ENCODE results near the gene RRAS. TPM values are rescaled to one million over a fixed set of nuclear protein-coding genes. Genes with fewer than 3 reads are reported as not detected.

RRAS gene
- total and polyA plus RNA-seq, 5 donors = 76.7 to 153 (median 90.9) TPM

DNA sequence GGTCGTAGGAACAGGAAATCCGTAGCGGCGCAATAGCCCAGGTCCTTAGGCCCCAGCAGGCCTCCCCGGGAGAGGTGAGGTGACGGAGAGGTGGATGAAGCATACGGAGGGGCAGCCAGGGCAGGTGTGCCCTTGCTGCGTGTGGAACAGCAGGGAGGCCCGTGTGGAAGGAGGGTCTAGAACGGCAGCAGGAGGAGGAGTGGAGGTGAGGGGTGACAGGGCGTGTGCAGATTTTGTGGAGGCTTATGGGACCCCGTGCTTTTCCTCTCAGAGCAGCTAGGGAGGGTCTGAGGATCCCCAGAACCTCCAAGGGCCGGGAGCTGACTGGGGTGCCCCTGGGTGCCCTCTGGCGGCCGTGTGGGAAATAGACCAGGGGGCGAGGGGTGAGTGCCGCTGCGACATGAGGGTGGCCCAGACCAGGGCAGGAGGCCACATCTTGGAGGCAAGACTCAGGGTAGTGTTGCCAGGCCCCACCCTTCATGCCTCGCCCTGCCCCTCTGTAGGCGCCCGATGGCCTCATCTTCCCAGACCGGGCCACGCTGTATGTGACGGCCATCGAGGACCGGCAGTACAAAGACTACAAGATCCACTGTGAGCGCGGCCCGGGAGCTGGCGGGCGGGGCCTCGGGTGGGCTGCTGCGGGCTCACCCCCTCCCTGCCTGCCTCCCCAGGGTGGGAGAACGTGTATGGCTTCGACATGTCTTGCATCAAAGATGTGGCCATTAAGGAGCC lies 44.5 kb upstream of the RRAS start:
- 81% methylated on average over 35 of the region's 35 CpGs for WGBS
- no peak for ATAC-seq
- peak in 2 of 3 donors; percentile 61 to 68 for DNase-seq
- Histone ChIP-seq H3K9me3 (ENCODE audit: control insufficient read depth, low read length) (no peaks in the 10 kb centered on the region), H3K4me3 (ENCODE audit: low read length) (no peak overlapping the region), H3K4me1 (ENCODE audit: control insufficient read depth, insufficient read depth, low read length) (no peaks in the 10 kb centered on the region), H3K27ac (ENCODE audit: low read length) (no peak overlapping the region), H3K27me3 (ENCODE audit: control insufficient read depth, insufficient read depth) (no peaks in the 10 kb centered on the region)
- intact Hi-C loops (cut with DNase I) = loop anchor here in 2 of 4 donors (10.0 kb wide), 2 partner anchors 80 to 170 kb away; partner anchors contain the start of genes AP2A1 (in 1 of the 2), PTOV1 (in 1 of the 2) and TSKS (in 1 of the 2)

DNA sequence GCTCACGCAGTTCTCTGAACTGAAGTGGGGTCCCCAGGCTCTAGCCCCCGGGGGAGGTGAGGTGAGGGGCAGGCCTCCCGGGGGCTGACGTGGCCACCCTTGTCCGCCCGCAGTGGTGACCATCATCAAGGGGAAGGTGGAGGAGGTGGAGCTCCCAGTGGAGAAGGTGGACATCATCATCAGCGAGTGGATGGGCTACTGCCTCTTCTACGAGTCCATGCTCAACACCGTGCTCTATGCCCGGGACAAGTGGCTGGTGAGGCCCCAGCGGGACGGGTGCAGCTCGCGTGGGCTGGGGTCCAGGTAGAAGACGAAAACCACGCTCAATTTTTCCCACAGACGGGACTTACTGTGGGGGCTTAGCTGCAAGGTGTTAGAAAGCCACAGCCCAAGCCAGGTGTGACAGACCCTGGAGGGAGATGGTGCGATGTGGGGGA lies 43.9 kb upstream of the RRAS start:
- no peaks in the 10 kb centered on the region for H3K27me3 ChIP-seq (ENCODE audit: control insufficient read depth, insufficient read depth)
- WGBS = 91% methylated on average over 18 of the region's 18 CpGs
- no peak for ATAC-seq
- no peak overlapping the region for H3K4me3 ChIP-seq (ENCODE audit: low read length)
- peak in 2 of 3 donors; percentile 47 to 55 for DNase-seq
- no peak overlapping the region for H3K27ac ChIP-seq (ENCODE audit: low read length)
- H3K4me1 ChIP-seq (ENCODE audit: control insufficient read depth, insufficient read depth, low read length) = no peaks in the 10 kb centered on the region
- intact Hi-C loops (cut with DNase I) = loop anchor here in 2 of 4 donors (10.0 kb wide), 2 partner anchors 81 to 171 kb away; partner anchors contain the start of genes AP2A1 (in 1 of the 2), PTOV1 (in 1 of the 2) and TSKS (in 1 of the 2)
- no peaks in the 10 kb centered on the region for H3K9me3 ChIP-seq (ENCODE audit: control insufficient read depth, low read length)

- H3K27me3 ChIP-seq (ENCODE audit: control insufficient read depth, insufficient read depth) = no peaks in the 10 kb centered on the region
- H3K9me3 ChIP-seq (ENCODE audit: control insufficient read depth, low read length) = no peaks in the 10 kb centered on the region
- 90% methylated on average over 8 of the region's 8 CpGs for WGBS
- H3K4me1 ChIP-seq (ENCODE audit: control insufficient read depth, insufficient read depth, low read length) = no peaks in the 10 kb centered on the region
- ATAC-seq = no peak
- peak in 2 of 3 donors; percentile 8 to 21 for DNase-seq
- intact Hi-C loops (cut with DNase I) = loop anchor here in 2 of 4 donors (10.0 kb wide), 2 partner anchors 83 to 173 kb away; partner anchors contain the start of genes AP2A1 (in 1 of the 2), PTOV1 (in 1 of the 2) and TSKS (in 1 of the 2)
- no peak overlapping the region for H3K27ac ChIP-seq (ENCODE audit: low read length)
- H3K4me3 ChIP-seq (ENCODE audit: low read length) = no peak overlapping the region
Observed at GRCh38 chr19:49682274-49682673, 42.3 kb upstream of the RRAS start.

DNA sequence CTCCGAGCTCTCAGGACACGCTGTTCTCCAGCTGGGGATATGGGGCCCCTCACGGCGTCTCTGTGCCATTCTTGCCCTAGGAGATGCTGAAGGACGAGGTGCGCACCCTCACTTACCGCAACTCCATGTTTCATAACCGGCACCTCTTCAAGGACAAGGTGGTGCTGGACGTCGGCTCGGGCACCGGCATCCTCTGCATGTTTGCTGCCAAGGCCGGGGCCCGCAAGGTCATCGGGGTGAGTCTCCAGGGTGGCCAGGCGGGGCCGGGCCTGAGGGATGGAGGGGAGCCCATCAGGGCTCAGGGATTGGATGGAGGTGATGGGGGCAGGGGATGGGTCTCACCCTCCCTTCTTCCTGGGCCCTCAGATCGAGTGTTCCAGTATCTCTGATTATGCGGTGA lies 41.9 kb upstream of the RRAS start:
- DNase-seq = peak in 2 of 3 donors; percentile 47 to 63
- Histone ChIP-seq H3K27me3 (ENCODE audit: control insufficient read depth, insufficient read depth) (no peaks in the 10 kb centered on the region), H3K4me1 (ENCODE audit: control insufficient read depth, insufficient read depth, low read length) (no peaks in the 10 kb centered on the region), H3K4me3 (ENCODE audit: low read length) (no peak overlapping the region), H3K9me3 (ENCODE audit: control insufficient read depth, low read length) (no peaks in the 10 kb centered on the region), H3K27ac (ENCODE audit: low read length) (no peak overlapping the region)
- 88% methylated on average over 19 of the region's 19 CpGs for WGBS
- no peak for ATAC-seq
- intact Hi-C loops (cut with DNase I) = loop anchor here in 2 of 4 donors (10.0 kb wide), 2 partner anchors 83 to 173 kb away; partner anchors contain the start of genes AP2A1 (in 1 of the 2), PTOV1 (in 1 of the 2) and TSKS (in 1 of the 2)

GRCh38 chr19:49680421-49681351 lies 40.7 kb upstream of the RRAS start:
- no peaks in the 10 kb centered on the region for H3K4me1 ChIP-seq (ENCODE audit: control insufficient read depth, insufficient read depth, low read length)
- intact Hi-C loops (cut with DNase I) = loop anchor here in 2 of 4 donors (10.0 kb wide), 2 partner anchors 84 to 174 kb away; partner anchors contain the start of genes AP2A1 (in 1 of the 2), PTOV1 (in 1 of the 2) and TSKS (in 1 of the 2)
- peak overlapping the region; percentile 6 for H3K27ac ChIP-seq (ENCODE audit: low read length)
- ATAC-seq (peak; percentile 2 to 4), DNase-seq (peak; percentile 91 to 97 (median 97))
- no peaks in the 10 kb centered on the region for H3K9me3 ChIP-seq (ENCODE audit: control insufficient read depth, low read length)
- WGBS = 30% methylated on average over 40 of the region's 40 CpGs
- no peak overlapping the region for H3K4me3 ChIP-seq (ENCODE audit: low read length)
- no peaks in the 10 kb centered on the region for H3K27me3 ChIP-seq (ENCODE audit: control insufficient read depth, insufficient read depth)

- Histone ChIP-seq H3K27me3 (ENCODE audit: control insufficient read depth, insufficient read depth) (no peaks in the 10 kb centered on the region), H3K4me1 (ENCODE audit: control insufficient read depth, insufficient read depth, low read length) (no peaks in the 10 kb centered on the region), H3K27ac (ENCODE audit: low read length) (peak overlapping the region; percentile 6), H3K9me3 (ENCODE audit: control insufficient read depth, low read length) (no peaks in the 10 kb centered on the region), H3K4me3 (ENCODE audit: low read length) (no peak overlapping the region)
- DNase-seq (peak in 2 of 3 donors; percentile 34 to 52), ATAC-seq (no peak)
- intact Hi-C loops (cut with DNase I) = loop anchor here in 3 of 4 donors (10.0 kb wide), 4 partner anchors 85 to 175 kb away; partner anchors contain the start of genes AP2A1 (in 1 of the 3), NOSIP (in 1 of the 3), PRR12 (in 1 of the 3) and PRRG2 (in 1 of the 3)
- WGBS = 41% methylated on average over 10 of the region's 10 CpGs
Observed at GRCh38 chr19:49679771-49680413, 39.9 kb upstream of the RRAS start.

DNA sequence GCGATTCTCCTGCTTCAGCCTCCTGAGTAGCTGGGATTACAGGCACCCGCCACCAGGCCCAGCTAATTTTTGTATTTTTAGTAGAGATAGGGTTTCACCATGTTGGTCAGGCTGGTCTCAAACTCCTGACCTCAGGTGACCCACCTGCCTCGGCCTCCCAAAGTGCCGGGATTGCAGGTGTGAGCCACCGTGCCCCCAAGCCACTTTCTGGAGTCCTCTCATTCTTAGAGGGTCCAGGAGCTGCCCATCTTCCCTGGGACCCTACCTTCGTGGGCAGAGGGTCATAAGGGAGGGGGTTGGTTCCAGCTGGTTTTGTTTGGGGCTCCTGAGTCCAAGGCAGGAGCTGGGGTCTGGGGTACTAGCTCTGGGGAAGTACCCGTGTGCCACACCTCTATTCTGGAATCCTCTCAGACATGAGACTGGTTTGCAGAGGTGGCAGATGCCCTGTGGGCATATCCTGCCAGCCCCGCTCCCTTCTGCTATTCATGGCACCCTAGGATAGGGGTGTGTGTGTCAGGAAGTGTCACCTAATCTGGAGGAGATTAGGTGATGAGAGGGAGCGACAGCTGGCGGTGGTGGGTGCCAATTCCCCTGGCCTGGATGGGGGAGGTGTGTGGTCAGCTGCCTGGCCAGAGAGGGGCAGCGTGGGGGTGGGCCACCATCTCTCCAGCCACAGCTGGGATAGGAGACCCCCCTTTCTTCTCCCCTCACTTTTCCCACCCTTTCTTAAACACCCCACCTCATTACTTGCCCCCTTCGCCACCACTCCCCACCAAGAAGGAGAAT lies 39.2 kb upstream of the RRAS start:
- Histone ChIP-seq H3K27me3 (ENCODE audit: control insufficient read depth, insufficient read depth) (no peaks in the 10 kb centered on the region), H3K27ac (ENCODE audit: low read length) (peak overlapping the region; percentile 37), H3K4me1 (ENCODE audit: control insufficient read depth, insufficient read depth, low read length) (no peaks in the 10 kb centered on the region), H3K4me3 (ENCODE audit: low read length) (no peak overlapping the region), H3K9me3 (ENCODE audit: control insufficient read depth, low read length) (no peaks in the 10 kb centered on the region)
- intact Hi-C loops (cut with DNase I) = loop anchor here in 2 of 4 donors (10.0 kb wide), 2 partner anchors 84 to 94 kb away; partner anchors contain the start of genes NOSIP (in 1 of the 2), PRR12 (in 1 of the 2) and PRRG2 (in 1 of the 2)
- 52% methylated on average over 12 of the region's 12 CpGs for WGBS
- ATAC-seq (no peak), DNase-seq (peak in 2 of 3 donors; percentile 77 to 80)

- Histone ChIP-seq H3K4me1 (ENCODE audit: control insufficient read depth, insufficient read depth, low read length) (no peaks in the 10 kb centered on the region), H3K9me3 (ENCODE audit: control insufficient read depth, low read length) (no peaks in the 10 kb centered on the region), H3K4me3 (ENCODE audit: low read length) (peak overlapping the region; percentile 86), H3K27ac (ENCODE audit: low read length) (peak overlapping the region; percentile 87), H3K27me3 (ENCODE audit: control insufficient read depth, insufficient read depth) (no peaks in the 10 kb centered on the region)
- intact Hi-C loops (cut with DNase I) = loop anchor here in 2 of 4 donors (10.0 kb wide), 2 partner anchors 83 to 93 kb away; partner anchors contain the start of genes NOSIP (in 1 of the 2), PRR12 (in 1 of the 2) and PRRG2 (in 1 of the 2)
- WGBS = 3% methylated on average over 21 of the region's 21 CpGs
- DNase-seq (peak; percentile 75 to 89 (median 89)), ATAC-seq (no peak)
Observed at GRCh38 chr19:49677901-49678674, 38.1 kb upstream of the RRAS start.

Measured in right cardiac atrium (tissue), 5 donors.